Astrocyte of the cerebellum (primary cell): Measurements from ENCODE around the gene RHOT2.

ENCODE experiments used
- DNase-seq: peaks from one replicate; pipeline ENCODE4 v3.0.0-alpha.2; 2011; ENCODE audit warnings: low read depth
- H3K4me3 ChIP-seq: 2 replicates; pipeline ENCODE4 v1.5.1; 2011; ENCODE audit warnings: mild to moderate bottlenecking, low read depth, low read length, moderate library complexity
- CTCF ChIP-seq: IDR thresholded peaks from 2 replicates; pipeline ENCODE4 v1.5.1; 2012; ENCODE audit warnings: low read length, low read depth, moderate library complexity, mild to moderate bottlenecking; ENCODE audit errors: missing control alignments
- in situ Hi-C: cut with HindIII; loops from 2 replicates; pipeline ENCODE4 v1.10.0; 2017; ENCODE audit warnings: low sequenced_read_pairs

RHOT2 gene

GRCh38 chr16:714079-714478, 46.1 kb downstream of the RHOT2 start:
- TF ChIP-seq CTCF, result no peak
- DNase-seq, result no peak
- in situ Hi-C loops, result loop anchor here (10.0 kb wide), 1 partner anchor 261 kb away; the partner anchor contains the start of gene LMF1
- peak overlapping the region; percentile 19 for H3K4me3 ChIP-seq

GRCh38 chr16:714558-715476, 46.9 kb downstream of the RHOT2 start, which contains the start of gene METRN:
METRN (plus strand) TSS chr16:715118; CDS start chr16:715290, 172 bp downstream.
- in situ Hi-C loops, result loop anchor here (10.0 kb wide), 1 partner anchor 260 kb away; the partner anchor contains the start of gene LMF1
- no peak for DNase-seq
- H3K4me3 ChIP-seq, result peak within 1 kb of the TSS; percentile 55
- TF ChIP-seq CTCF, result no peak

GRCh38 chr16:715477-716199, 47.7 kb downstream of the RHOT2 start:
- H3K4me3 ChIP-seq, result peak overlapping the region; percentile 55
- TF ChIP-seq CTCF, result no peak
- in situ Hi-C loops, result loop anchor here (10.0 kb wide), 1 partner anchor 259 kb away; the partner anchor contains the start of gene LMF1
- DNase-seq, result no peak

GRCh38 chr16:716200-716568, 48.3 kb downstream of the RHOT2 start:
- peak overlapping the region; percentile 55 for H3K4me3 ChIP-seq
- in situ Hi-C loops, result loop anchor here (10.0 kb wide), 1 partner anchor 259 kb away; the partner anchor contains the start of gene LMF1
- no peak for TF ChIP-seq CTCF
- DNase-seq, result no peak

GRCh38 chr16:716768-717325, 48.9 kb downstream of the RHOT2 start:
- peak overlapping the region; percentile 55 for H3K4me3 ChIP-seq
- no peak for TF ChIP-seq CTCF
- in situ Hi-C loops, result loop anchor here (10.0 kb wide), 1 partner anchor 258 kb away; the partner anchor contains the start of gene LMF1
- no peak for DNase-seq
